Globus pallidus (tissue), 1 donor: ENCODE data around the gene S100A7A.
A peak's percentile ranks its signal among the peaks of the same experiment; 100 is the strongest.
"Not testable (repeated sequence)": the region's sequence is repeated elsewhere in the genome, so short reads cannot be mapped to it uniquely, and the experiment has no call there.

Experiments used
- DNase-seq: peaks from one replicate; pipeline ENCODE4 v3.0.0-alpha.2; 2015; ENCODE audit warnings: low spot score

S100A7A gene

GRCh38 chr1:153395776-153396175 lies 20.5 kb upstream of the S100A7A start:
- no peak for DNase-seq

- no peak for DNase-seq
These were observed 19.9 kb upstream of the S100A7A start for GRCh38 chr1:153396461-153396860.

- DNase-seq = no peak
These were observed 19.0 kb upstream of the S100A7A start for GRCh38 chr1:153397051-153397923.

GRCh38 chr1:153397924-153398651 lies 18.2 kb upstream of the S100A7A start:
- no peak for DNase-seq

DNA sequence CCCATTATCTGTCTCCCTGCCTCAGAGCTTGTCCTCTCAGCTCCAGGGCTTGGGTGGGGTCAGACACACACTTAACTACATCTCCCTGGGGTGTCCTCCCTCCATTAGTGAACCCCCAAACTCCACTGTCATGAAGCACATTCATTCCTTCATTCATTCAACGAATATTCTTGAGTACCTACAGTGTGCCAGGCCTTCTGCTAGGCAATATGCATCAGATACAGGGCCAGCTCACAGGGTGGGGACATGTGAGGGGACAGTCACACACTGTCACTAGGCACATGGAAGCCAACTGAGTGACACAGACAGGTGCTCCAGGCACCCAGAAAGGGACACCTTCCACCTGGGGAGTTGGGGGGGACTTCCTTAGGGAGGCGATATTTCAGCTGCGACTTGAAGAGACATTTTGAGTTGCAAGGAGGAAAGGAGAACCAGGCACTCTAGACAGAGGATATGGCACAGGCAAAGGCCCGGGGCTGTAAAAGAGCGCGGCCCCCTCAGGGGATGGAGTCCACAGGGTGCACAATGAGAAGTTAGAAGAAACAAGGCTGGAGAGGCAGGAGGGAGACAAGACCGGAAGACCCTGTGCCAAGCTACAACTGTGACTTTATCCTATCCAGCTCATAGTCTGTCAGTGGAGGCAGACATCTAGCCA lies 16.8 kb upstream of the S100A7A start:
- DNase-seq = no peak

DNA sequence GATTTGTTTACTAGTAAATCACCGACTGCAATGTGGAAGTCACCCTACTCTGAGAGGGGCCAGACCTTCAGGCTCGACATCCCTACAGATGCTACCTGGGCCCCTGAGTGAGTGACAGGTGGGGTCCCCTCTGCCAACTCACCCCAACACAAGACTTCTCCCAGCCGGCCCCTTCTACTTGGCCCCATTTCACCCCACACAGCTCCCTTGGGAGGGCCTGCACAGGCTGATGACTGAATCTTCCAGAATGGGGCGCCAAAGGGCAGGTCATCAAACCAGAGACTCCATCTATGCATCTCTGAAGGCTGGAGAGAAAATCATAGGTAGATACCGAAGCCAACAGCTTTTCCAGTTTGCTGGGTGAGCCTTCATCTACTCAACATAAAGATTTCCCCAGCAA lies 16.1 kb upstream of the S100A7A start:
- DNase-seq = no peak

GRCh38 chr1:153401461-153401860 lies 14.9 kb upstream of the S100A7A start:
- DNase-seq = no peak

DNA sequence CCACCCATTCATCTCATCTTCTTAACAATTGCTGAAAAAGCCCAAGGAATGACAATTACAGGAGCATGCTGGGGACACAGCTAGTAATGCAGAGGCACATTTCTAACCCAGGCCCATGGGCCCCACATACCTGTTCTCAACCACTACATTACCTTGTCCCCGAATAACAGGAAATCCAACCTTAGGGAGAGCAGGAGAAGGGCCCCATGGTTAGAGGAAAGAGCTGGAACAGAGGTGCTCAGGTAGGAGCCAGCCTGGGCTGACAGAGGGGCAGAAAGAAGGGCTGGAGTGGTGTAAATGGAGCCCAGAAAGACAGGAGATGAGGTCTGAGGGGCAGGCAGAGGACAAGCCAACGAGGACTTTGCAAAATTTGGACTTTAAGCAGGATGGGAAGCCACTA lies 14.1 kb upstream of the S100A7A start:
- DNase-seq = no peak

DNA sequence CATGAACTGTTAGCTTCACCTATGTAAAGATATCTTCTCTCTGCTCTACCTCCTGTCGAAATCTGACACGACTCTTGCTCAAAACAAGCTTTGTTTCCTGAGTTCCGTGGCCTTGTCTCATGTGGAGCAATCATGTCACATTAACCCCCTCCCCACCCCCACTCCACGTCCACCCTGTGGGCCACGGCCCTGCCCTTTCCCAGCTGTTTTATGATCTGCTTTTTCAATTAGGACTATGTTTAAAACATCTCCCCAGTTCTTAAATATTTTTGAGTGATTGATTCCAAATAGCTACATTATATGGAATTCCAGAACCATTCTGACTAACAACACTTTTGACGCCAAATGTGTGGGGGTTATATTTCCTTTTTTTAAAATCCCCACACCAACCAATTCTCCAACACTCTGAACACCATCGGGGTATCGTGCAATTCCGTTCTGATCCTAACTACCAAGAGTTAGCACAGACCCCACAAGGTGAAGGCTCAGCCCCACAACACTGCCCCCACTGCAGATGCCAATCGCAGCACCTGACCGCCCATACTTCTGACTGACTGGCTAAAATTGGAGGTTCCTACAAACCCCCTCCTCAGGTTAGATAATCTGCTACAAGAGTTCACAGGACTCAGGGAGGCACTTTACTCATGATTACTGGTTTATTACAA lies 12.8 kb upstream of the S100A7A start:
- DNase-seq = no peak

DNA sequence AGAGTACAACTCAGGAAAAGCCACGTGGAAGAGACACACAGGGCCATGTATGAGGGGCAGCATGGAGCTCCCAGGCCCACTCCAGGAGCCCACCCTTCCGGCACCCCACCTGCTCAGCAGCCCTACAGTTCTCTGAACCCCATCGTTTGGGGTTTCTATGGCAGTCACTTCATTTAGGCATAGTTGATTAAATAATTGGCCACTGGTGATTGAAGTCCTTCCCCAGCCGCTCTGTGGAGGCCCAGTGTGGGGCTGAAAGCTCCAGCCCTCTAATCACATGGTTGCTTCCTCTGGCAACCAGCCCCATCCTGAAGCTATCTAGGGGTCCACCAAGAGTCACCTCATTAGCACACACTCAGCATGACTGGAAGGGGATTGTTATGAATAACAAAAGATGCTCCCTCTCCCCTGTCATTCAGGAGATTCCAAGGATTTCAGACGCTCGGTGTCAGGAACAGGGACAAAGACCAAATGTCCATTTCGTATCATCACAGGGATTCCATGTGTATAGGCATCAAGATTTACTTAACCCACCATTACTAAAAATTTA lies 12.2 kb upstream of the S100A7A start:
- DNase-seq = no peak

DNA sequence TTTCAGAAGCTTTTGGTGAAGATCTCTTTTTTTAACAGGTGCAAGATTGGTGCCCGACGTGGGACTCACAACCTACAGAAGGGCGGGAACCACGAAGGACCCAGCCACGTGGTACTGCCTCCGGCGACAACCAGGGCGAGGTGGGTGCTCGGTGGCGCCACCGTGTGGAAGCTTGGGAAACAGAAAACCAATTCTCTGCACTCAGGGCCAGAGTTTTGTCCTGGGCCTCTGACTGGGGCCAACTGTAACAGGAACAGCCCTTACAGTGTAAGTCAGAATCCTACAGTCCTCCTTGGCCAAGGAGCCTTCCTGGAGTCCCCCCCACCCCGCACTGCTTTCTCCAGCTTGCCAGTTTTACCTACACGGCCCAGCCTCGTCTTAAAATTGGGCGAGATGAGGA lies 11.6 kb upstream of the S100A7A start:
- no peak for DNase-seq

DNA sequence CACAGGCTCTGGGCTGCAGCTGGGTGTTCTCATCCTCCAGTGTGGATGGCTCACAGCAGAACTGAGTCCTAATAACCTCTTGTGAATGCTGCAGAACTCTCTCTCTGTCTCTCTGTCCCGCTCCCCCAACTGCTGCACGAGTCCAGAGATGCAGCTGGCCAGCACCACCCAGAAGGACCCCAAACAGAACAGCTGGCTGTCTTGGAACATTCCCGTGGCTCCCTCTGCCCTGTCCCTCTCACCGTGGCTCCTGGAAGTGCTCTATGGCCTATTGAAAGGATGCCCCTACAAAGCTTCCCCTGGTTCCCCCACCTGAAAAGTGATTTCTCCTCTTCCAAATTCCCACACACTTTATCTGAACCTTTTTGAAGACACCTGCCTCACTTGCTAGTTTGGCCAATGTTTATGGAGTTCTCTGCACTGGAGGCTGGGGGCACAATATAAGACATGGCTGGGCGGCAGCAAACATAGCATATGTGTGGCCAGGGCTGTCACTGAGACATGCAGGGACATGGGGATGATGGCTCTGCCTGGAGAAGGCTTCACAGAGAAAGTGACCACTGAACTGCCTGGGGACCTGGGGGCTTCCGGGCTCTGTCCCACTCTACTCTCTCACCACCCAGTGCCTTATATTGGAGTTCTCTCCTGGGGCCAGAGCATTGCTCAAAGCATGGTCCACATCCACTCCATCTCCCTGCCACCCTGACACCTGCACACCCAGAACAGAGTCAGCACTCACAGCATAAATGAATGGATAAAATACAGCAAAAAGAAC lies 10.3 kb upstream of the S100A7A start:
- DNase-seq = not testable (repeated sequence)

GRCh38 chr1:153407274-153407673 lies 9.0 kb upstream of the S100A7A start:
- DNase-seq = not testable (repeated sequence)

- DNase-seq = not testable (repeated sequence)
These were observed 2.4 kb upstream of the S100A7A start for GRCh38 chr1:153413961-153414360.

DNA sequence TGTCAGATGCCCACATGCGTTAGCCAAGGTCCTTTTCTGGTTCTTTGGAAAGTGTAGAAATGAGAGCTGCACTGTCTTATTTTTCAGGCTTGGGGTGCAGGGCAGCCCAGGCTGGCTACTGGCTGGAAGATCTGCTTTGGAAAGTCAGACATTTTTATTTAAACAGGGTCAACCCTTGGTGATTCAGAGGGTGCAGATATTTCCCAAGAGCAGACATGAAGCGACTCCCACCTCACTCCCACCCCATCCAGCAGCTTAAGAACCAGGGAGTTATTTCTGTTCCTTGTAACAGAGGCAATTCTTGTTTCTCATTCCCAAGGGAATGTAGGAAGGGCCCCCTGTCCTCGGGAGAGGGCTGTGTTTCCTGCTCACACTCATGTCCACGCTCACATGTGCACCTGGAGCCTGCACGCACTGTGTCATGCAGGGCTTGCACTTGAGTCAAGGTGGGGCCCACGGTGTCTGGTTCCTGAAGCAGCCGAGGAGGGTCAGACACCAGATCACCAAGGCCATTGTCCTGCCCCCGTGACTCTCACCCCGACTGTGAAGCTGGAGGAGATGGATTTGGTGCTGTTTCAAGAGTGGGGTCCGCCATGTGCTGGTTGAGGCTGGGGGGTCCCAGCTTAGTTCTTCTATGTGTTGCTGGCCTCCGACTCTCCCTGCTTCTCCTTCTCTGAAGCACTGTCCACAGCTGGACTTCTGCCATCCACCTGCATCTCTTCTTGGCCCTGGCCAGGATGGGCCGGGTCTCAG lies 992 bp downstream of the S100A7A start:
- no peak for DNase-seq

DNA sequence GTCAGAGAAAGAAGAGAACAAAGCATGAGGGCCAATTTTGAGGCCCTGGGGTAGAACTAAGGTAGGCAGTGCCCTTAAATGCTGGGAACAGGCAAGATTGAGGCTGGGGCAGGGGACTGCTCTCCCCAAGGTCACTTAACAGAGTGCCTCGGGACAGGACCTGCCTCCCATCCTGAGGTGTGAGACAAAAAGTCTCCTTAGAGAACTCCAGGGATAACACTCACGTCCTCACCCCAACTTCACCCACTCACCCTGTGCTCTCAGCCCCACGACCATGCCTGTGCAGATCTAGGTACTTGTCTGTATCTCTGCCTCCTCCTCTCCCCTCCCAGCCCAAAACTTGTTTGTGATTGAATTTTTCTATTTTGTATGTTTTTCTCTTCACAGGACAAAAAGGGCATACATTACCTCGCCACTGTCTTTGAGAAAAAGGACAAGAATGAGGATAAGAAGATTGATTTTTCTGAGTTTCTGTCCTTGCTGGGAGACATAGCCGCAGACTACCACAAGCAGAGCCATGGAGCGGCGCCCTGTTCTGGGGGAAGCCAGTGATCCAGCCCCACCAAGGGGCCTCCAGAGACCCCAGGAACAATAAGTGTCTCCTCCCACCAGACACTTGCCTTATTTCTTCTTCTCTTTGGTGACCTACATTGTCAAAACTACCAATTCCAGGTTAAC lies 2.6 kb downstream of the S100A7A start:
- not testable (repeated sequence) for DNase-seq

- not testable (repeated sequence) for DNase-seq
These were observed 3.1 kb downstream of the S100A7A start for GRCh38 chr1:153419436-153419793.

DNA sequence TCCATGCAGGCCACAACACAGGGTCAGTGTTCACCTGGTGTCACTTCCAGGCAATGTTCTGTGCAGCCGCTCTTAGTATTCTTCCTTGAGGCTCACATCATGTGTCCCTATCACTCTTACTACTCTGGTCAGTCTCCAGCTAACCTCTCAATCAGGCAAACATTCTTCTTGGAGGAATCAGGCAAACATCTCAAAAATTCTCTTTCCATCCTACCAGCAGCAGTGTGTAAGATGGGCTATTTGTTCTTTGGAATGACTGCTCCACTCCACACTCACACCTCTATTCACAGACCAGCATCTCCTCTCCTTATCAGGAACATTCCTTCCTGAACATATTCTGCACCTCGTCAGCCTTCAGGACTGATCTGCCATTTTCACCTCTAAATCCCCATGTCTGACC lies 4.0 kb downstream of the S100A7A start:
- DNase-seq = no peak

DNA sequence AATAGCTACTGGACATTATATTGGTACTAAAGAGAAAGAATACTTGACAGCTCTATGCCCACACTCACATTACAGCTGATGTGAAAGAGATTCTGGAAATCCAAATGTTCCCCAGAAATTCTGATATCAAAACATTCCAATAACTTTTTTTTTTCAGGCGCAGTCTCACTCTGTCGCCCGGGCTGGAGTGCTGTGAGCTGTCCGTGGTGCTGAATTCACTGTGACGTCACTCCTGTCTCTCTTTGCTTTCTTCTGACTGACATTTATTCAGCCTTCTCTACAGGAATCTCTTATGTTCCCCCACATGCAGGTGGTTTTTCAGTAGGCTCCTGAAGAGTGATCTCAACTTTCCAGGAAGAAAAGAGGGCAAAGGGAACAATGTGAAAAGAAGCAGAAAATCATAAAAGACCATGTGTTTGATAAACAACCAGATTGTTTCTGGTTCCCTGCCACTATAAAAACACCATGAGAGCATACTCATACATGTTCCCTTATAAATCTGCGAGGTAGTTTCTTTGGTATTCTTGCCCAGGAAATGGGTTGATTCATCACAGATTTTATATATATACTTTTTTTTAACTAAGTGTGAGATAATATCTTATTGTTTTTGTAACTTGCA lies 6.2 kb downstream of the S100A7A start:
- peak; percentile 52 for DNase-seq
